Body of pancreas (tissue), 4 donors: ENCODE measurements around the gene OCRL. TPM values are rescaled to one million over a fixed set of nuclear protein-coding genes. Genes with fewer than 3 reads are reported as not detected.

Experiments used
- ATAC-seq: fragments of 150-250 bp; one replicate; pipeline ENCODE4 v1.9.1; 2016
- DNase-seq, 4 donors: peaks; one replicate each; pipeline ENCODE4 v3.0.0-alpha.2; 2019
- H3K27ac ChIP-seq, 4 donors: fragments of 200-600 bp; sonication (generic); 1 replicate in 3 of 4; 2 replicates in 1 of 4; pipeline versions ENCODE4 v1.5.1 to v1.6.1; 2016 to 2019; ENCODE audit warnings: mild to moderate bottlenecking in 1 of 4, mixed read lengths in 1 of 4, moderate library complexity in 1 of 4
- H3K27me3 ChIP-seq, 2 donors: fragments of 200-600 bp; sonication (generic); one replicate each; pipeline ENCODE4 v1.6.0; 2016; ENCODE audit warnings: mild to moderate bottlenecking in 1 of 2
- H3K36me3 ChIP-seq, 2 donors: fragments of 200-600 bp; sonication (generic); replicated peaks in 1 of 2; 2 replicates each; pipeline ENCODE4 v1.5.1; 2016; ENCODE audit warnings: low read depth in 2 of 2; ENCODE audit not compliant: insufficient read depth in 1 of 2
- H3K4me1 ChIP-seq: fragments of 200-600 bp; sonication (generic); one replicate; pipeline ENCODE4 v1.6.0; 2016
- H3K4me3 ChIP-seq, 2 donors: fragments of 200-600 bp; sonication (generic); 1 replicate in 1 of 2; 2 replicates in 1 of 2; pipeline ENCODE4 v1.5.1; 2016 to 2019
- H3K9me3 ChIP-seq, 3 donors: fragments of 200-600 bp; sonication (generic); 1 replicate in 2 of 3; 2 replicates in 1 of 3; pipeline ENCODE4 v1.5.1; 2016
- CTCF ChIP-seq, 7 experiments: fragments of 450-650 bp in 4 of 7; fragments of 200-600 bp in 3 of 7; sonication (generic) in 3 of 7; IDR thresholded peaks; one replicate each; pipeline ENCODE4 v1.5.1; 2016 to 2019; ENCODE audit warnings: antibody characterized with exemption in 7 of 7
- POLR2A ChIP-seq, 3 donors: fragments of 450-650 bp; IDR thresholded peaks; one replicate each; pipeline ENCODE4 v1.6.1; 2016; ENCODE audit warnings: antibody characterized with exemption in 3 of 3, mild to moderate bottlenecking in 2 of 3
- WGBS, 2 donors: methylation state at CpG; one replicate each; pipeline ENCODE4 v1.1.5; 2017; 5-methylcytosine and 5-hydroxymethylcytosine counted together
- intact Hi-C: fragments of 100-400 bp; cut with DNase I; formaldehyde crosslinking; loops from one replicate; pipeline ENCODE4 v1.15.1; 2023
- total RNA-seq, 2 donors: library from RNA; depleted of rRNA; stranded (reverse); fragments of >200 nt; gene quantifications; one replicate each; pipeline ENCODE4 v1.1.0, GENCODE V29; 2016

The OCRL gene
- total RNA-seq, 2 donors from 2014 or later = 7.3 to 9.1 TPM

DNA sequence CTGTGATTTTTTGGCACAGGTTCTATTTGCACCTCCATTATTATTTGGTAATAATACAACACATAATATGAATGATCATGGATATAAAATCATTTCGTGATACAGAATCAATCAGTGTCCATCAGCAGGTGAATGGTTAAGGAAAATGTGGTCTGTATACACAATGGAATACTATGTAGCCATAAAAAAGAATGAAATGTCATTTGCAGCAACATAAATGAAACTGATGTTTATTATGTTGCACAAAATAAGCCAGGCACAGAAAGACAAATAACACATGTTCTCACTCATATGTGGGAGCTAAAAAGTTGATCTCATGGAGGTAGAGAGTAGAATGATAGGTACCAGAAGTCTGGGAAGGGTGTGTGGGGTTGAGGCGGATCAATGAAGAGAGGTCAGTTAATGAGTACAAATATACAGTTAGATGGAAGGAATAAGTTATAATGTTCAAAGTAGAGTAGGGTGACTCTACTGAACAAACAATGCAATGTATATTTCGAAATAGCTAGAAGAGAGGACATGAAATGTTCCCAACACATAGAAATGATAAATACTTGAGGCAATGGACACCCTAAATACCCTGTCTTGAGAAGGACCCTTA is 15.7 kb upstream of the OCRL start:
- DNase-seq (no peak), ATAC-seq (no peak)
- Histone ChIP-seq H3K4me1 (no peaks in the 10 kb centered on the region), H3K36me3 (no peaks in the 10 kb centered on the region), H3K27me3 (no peaks in the 10 kb centered on the region), H3K9me3 (no peaks in the 10 kb centered on the region), H3K4me3 (no peak overlapping the region), H3K27ac (no peak overlapping the region)
- WGBS, 2 donors = 67 to 78% methylated on average over 3 of the region's 3 CpGs
- intact Hi-C loops = no loop called here
- no peak for TF ChIP-seq POLR2A (IDR thresholded peaks at IDR 0.05)
- TF ChIP-seq CTCF (IDR thresholded peaks at IDR 0.05) = no peak

DNA sequence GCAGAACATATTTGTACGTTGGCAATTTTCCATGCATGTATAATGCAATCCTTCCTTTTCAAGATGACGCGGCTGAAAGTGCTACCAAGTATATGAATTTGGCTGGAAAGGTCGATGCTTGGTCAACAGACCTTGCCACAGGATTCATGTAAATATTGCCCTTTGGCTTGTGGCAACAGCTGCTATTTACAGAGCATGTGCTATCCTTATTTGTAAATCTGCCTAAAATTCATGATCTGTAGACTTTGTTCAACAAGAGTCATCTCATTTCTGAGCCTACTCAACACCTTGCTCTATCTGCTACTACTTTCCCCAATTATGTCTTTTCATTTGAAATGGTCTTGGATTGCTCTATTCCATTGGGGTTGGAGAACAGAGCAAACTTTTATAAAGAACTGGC is 14.9 kb upstream of the OCRL start:
- Histone ChIP-seq H3K27me3 (no peaks in the 10 kb centered on the region), H3K9me3 (no peaks in the 10 kb centered on the region), H3K4me1 (no peaks in the 10 kb centered on the region), H3K27ac (no peak overlapping the region), H3K36me3 (no peaks in the 10 kb centered on the region), H3K4me3 (no peak overlapping the region)
- DNase-seq (peak in 1 of 4 donors; percentile 9), ATAC-seq (no peak)
- intact Hi-C loops = no loop called here
- WGBS, 2 donors = 13 to 38% methylated on average over 4 of the region's 4 CpGs
- TF ChIP-seq CTCF (IDR thresholded peaks at IDR 0.05) (no peak), POLR2A (IDR thresholded peaks at IDR 0.05) (no peak)

DNA sequence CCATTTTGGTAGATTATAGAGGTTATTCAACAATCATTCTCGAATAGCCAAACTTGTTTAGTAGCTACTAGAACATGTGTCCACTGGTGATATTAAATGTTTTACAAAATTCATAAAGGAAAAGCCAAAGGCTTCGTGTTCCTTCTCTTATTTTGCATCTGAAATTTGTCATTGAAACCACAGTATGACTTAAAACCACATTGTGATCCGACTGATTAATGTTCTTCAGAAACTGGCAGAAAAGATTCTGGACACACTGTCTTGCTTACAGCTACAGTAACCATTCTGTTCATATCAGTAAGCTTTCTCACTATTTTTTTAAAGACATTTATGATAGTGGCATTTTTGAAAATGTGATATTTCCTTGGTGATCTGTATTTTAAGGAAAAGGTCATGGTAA is 14.2 kb upstream of the OCRL start:
- intact Hi-C loops = no loop called here
- Histone ChIP-seq H3K27ac (no peak overlapping the region), H3K9me3 (no peaks in the 10 kb centered on the region), H3K27me3 (no peaks in the 10 kb centered on the region), H3K4me3 (no peak overlapping the region), H3K36me3 (no peaks in the 10 kb centered on the region), H3K4me1 (no peaks in the 10 kb centered on the region)
- no peak for TF ChIP-seq CTCF (IDR thresholded peaks at IDR 0.05)
- TF ChIP-seq POLR2A (IDR thresholded peaks at IDR 0.05) = no peak
- DNase-seq (no peak), ATAC-seq (no peak)
- WGBS, 2 donors = 53 to 61% methylated on average over 3 of the region's 3 CpGs

DNA sequence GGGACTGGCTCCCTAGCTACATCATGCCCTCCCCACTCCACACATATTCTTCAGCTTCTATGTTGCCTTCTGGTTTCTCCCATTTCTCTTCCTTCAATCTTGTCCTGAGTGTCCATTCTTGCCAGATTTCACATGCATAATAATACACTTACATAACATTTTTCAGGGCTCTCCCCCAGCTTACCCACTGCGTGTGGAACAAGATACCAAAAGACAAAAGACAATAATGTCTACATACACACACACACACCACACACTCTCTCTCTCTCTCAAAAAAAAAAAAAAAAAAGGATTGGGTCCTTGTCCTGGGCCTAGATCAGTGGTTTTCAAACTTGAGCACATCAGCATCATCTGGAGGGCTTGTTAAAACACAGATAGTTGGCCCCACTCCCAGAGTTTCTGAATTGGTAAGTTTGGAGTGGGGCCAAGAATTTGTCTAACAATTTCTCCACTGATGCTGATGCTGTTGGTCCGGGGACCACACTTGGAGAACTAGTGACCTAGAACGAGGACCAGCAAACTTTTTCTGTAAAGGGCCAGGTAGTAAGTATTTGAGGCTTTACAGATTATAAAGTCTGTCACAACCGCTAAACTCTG is 10.3 kb upstream of the OCRL start:
- H3K27ac ChIP-seq = no peak overlapping the region
- no peak for TF ChIP-seq CTCF (IDR thresholded peaks at IDR 0.05)
- no peak for TF ChIP-seq POLR2A (IDR thresholded peaks at IDR 0.05)
- no peaks in the 10 kb centered on the region for H3K36me3 ChIP-seq
- no peaks in the 10 kb centered on the region for H3K9me3 ChIP-seq
- DNase-seq (no peak), ATAC-seq (no peak)
- 48 to 49% methylated on average over 4 of the region's 4 CpGs for WGBS, 2 donors
- no peaks in the 10 kb centered on the region for H3K27me3 ChIP-seq
- intact Hi-C loops = no loop called here
- H3K4me3 ChIP-seq = no peak overlapping the region
- no peaks in the 10 kb centered on the region for H3K4me1 ChIP-seq

DNA sequence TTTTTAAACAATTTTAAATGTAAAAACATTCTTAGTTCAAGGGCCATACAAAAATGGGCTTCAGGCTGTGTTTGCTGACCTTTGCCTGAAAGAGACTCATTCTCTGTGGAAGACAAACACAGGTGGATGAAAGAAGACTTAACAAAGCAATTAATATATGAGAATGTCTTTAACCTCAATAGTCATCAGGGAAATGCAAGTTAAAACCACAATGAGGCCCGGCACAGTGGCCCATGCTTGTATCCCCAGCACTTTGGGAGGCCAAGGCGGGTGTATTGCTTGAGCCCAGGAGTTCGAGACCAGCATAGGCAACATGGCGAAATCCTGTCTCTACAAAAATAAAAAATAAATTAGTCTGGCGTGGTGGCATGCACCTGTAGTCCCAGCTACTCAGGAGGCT is 9.6 kb upstream of the OCRL start:
- H3K4me1 ChIP-seq = no peaks in the 10 kb centered on the region
- 78 to 86% methylated on average over 5 of the region's 5 CpGs for WGBS, 2 donors
- TF ChIP-seq CTCF (IDR thresholded peaks at IDR 0.05) = no peak
- no peak for TF ChIP-seq POLR2A (IDR thresholded peaks at IDR 0.05)

More for the DNA sequence above, 9.6 kb upstream of the OCRL start:
- ATAC-seq (no peak), DNase-seq (no peak)
- Histone ChIP-seq H3K27me3 (no peaks in the 10 kb centered on the region), H3K36me3 (no peaks in the 10 kb centered on the region), H3K9me3 (no peaks in the 10 kb centered on the region), H3K27ac (no peak overlapping the region), H3K4me3 (no peak overlapping the region)
- intact Hi-C loops = no loop called here
